NCI-H1092 (cell line): ENCODE results near the gene CLCN3.
"Not testable (repeated sequence)": the region's sequence is repeated elsewhere in the genome, so short reads cannot be mapped to it uniquely, and the experiment has no call there.

Source experiments
- DNase-seq: peaks from one replicate; lab custom pipeline; 2025; lab: John Stamatoyannopoulos, UW

Gene CLCN3

GRCh38 chr4:169619958-169620879 lies at the start of gene CLCN3:
TSS of gene CLCN3 (plus strand) at chr4:169620578. CDS start at chr4:169635929, 15,351 bp downstream.
- peak; percentile 98 for DNase-seq

GRCh38 chr4:169571012-169571411 lies 49.4 kb upstream of the CLCN3 start:
- DNase-seq, result not testable (repeated sequence)

GRCh38 chr4:169571435-169571834 lies 48.9 kb upstream of the CLCN3 start:
- no peak for DNase-seq

GRCh38 chr4:169573889-169574288 lies 46.5 kb upstream of the CLCN3 start:
- DNase-seq, result no peak

- no peak for DNase-seq
Measured at GRCh38 chr4:169582203-169582602, 38.2 kb upstream of the CLCN3 start.

- no peak for DNase-seq
Measured at GRCh38 chr4:169582706-169583105, 37.7 kb upstream of the CLCN3 start.

GRCh38 chr4:169583563-169583962 lies 36.8 kb upstream of the CLCN3 start:
- DNase-seq, result no peak

- DNase-seq, result no peak
Measured at GRCh38 chr4:169593050-169593560, 27.3 kb upstream of the CLCN3 start.

- no peak for DNase-seq
Measured at GRCh38 chr4:169594560-169595195, 25.7 kb upstream of the CLCN3 start.

GRCh38 chr4:169601016-169601771 lies 19.2 kb upstream of the CLCN3 start:
- DNase-seq, result no peak

GRCh38 chr4:169603312-169603711 lies 17.1 kb upstream of the CLCN3 start:
- no peak for DNase-seq

- no peak for DNase-seq
Measured at GRCh38 chr4:169604131-169604900, 16.1 kb upstream of the CLCN3 start.

- DNase-seq, result no peak
Measured at GRCh38 chr4:169604903-169605331, 15.5 kb upstream of the CLCN3 start.

GRCh38 chr4:169611157-169611556 lies 9.2 kb upstream of the CLCN3 start:
- DNase-seq, result no peak

- DNase-seq, result peak; percentile 89
Measured at GRCh38 chr4:169611991-169612870, 8.1 kb upstream of the CLCN3 start, which contains the start of gene NEK1. TSS of gene NEK1 (minus strand) at chr4:169612583. CDS start at chr4:169602630, 9,953 bp downstream.

- DNase-seq, result peak; percentile 30
Measured at GRCh38 chr4:169612871-169613859, 7.2 kb upstream of the CLCN3 start.

GRCh38 chr4:169615467-169616106 lies 4.8 kb upstream of the CLCN3 start:
- DNase-seq, result no peak

- no peak for DNase-seq
Measured at GRCh38 chr4:169616846-169617245, 3.5 kb upstream of the CLCN3 start.

GRCh38 chr4:169617306-169617705 lies 3.1 kb upstream of the CLCN3 start:
- no peak for DNase-seq
